Neuronal stem cell (in vitro differentiated cells): Measurements from ENCODE around the gene GREB1.

Experiments
- DNase-seq: peaks from one replicate; pipeline ENCODE4 v3.0.0-alpha.2; 2013; ENCODE audit warnings: low spot score
- H2AFZ ChIP-seq: one replicate; pipeline ENCODE4 v1.6.1; 2013; ENCODE audit warnings: mild to moderate bottlenecking, low read length, inconsistent platforms
- H2AK5ac ChIP-seq: 2 replicates; pipeline ENCODE4 v1.6.1; 2013; ENCODE audit warnings: low read depth, mild to moderate bottlenecking, inconsistent platforms, low read length, moderate library complexity, mixed read lengths
- H2BK120ac ChIP-seq: 2 replicates; pipeline ENCODE4 v1.6.1; 2013; ENCODE audit warnings: low read depth, mild to moderate bottlenecking, inconsistent platforms, low read length, moderate library complexity, mixed read lengths
- H2BK12ac ChIP-seq: one replicate; pipeline ENCODE4 v1.6.1; 2013; ENCODE audit warnings: low read length, inconsistent platforms
- H2BK15ac ChIP-seq: 2 replicates; pipeline ENCODE4 v1.6.1; 2013; ENCODE audit warnings: mild to moderate bottlenecking, low read length, inconsistent platforms, mixed read lengths
- H2BK5ac ChIP-seq: one replicate; pipeline ENCODE4 v1.6.1; 2013; ENCODE audit warnings: inconsistent platforms, mild to moderate bottlenecking, low read length, moderate library complexity
- H3K14ac ChIP-seq: one replicate; pipeline ENCODE4 v1.6.1; 2013; ENCODE audit warnings: low read length, inconsistent platforms
- H3K18ac ChIP-seq: 2 replicates; pipeline ENCODE4 v1.6.1; 2013; ENCODE audit warnings: low read length, inconsistent platforms
- H3K23ac ChIP-seq: 2 replicates; pipeline ENCODE4 v1.6.1; 2013; ENCODE audit warnings: low read depth, mild to moderate bottlenecking, mixed read lengths, low read length, inconsistent platforms; ENCODE audit not compliant: poor library complexity
- H3K27ac ChIP-seq: replicated peaks from 3 replicates; pipeline ENCODE4 v1.5.1; 2013; ENCODE audit warnings: low read length, inconsistent platforms
- H3K27me3 ChIP-seq, 3 experiments: 2 replicates each; pipeline ENCODE4 v1.6.1; 2013; ENCODE audit warnings: low read length in 3 of 3, mild to moderate bottlenecking in 2 of 3, inconsistent platforms in 1 of 3, low read depth in 1 of 3, mixed read lengths in 1 of 3, moderate library complexity in 1 of 3; ENCODE audit not compliant: control insufficient read depth in 3 of 3, insufficient read depth in 3 of 3
- H3K36me3 ChIP-seq, 2 donors: replicated peaks in 1 of 2; 2 replicates each; pipeline ENCODE4 v1.6.1; 2013; ENCODE audit warnings: low read length in 2 of 2; ENCODE audit not compliant: control insufficient read depth in 2 of 2, insufficient read depth in 2 of 2
- H3K4ac ChIP-seq: 2 replicates; pipeline ENCODE4 v1.6.1; 2013; ENCODE audit warnings: inconsistent platforms, mild to moderate bottlenecking, low read length, moderate library complexity
- H3K4me1 ChIP-seq, 2 donors: 1 replicate in 1 of 2; 2 replicates in 1 of 2; pipeline ENCODE4 v1.6.1; 2013; ENCODE audit warnings: low read length in 2 of 2, low read depth in 1 of 2; ENCODE audit not compliant: control insufficient read depth in 2 of 2, insufficient read depth in 1 of 2
- H3K4me2 ChIP-seq: one replicate; pipeline ENCODE4 v1.6.1; 2013; ENCODE audit warnings: mild to moderate bottlenecking, low read length, inconsistent platforms; ENCODE audit not compliant: insufficient read depth, poor library complexity, severe bottlenecking
- H3K4me3 ChIP-seq, 2 donors: 2 replicates each; pipeline ENCODE4 v1.5.1; 2013; ENCODE audit warnings: low read length in 2 of 2, mild to moderate bottlenecking in 2 of 2, inconsistent platforms in 1 of 2, moderate library complexity in 1 of 2
- H3K79me1 ChIP-seq: one replicate; pipeline ENCODE4 v1.6.1; 2013; ENCODE audit warnings: low read depth, mild to moderate bottlenecking, inconsistent platforms, low read length, moderate library complexity
- H3K9ac ChIP-seq: one replicate; pipeline ENCODE4 v1.6.1; 2013; ENCODE audit warnings: mild to moderate bottlenecking, low read depth, low read length, inconsistent platforms; ENCODE audit not compliant: poor library complexity
- H3K9me3 ChIP-seq, 2 donors: replicated peaks in 1 of 2; 2 replicates each; pipeline versions ENCODE3 to v1.6.1; 2013; ENCODE audit warnings: low read length in 2 of 2, mild to moderate bottlenecking in 2 of 2, inconsistent platforms in 1 of 2, low read depth in 1 of 2, mixed read lengths in 1 of 2, moderate library complexity in 1 of 2; ENCODE audit not compliant: control insufficient read depth in 2 of 2, insufficient read depth in 1 of 2
- H4K8ac ChIP-seq: one replicate; pipeline ENCODE4 v1.6.1; 2013; ENCODE audit warnings: low read depth, mild to moderate bottlenecking, inconsistent platforms, low read length, moderate library complexity
- H4K91ac ChIP-seq: one replicate; pipeline ENCODE4 v1.6.1; 2013; ENCODE audit warnings: low read length, low read depth, mild to moderate bottlenecking, inconsistent platforms; ENCODE audit not compliant: poor library complexity
- WGBS, 2 donors: extraction: QIAGEN DNeasy Blood & Tissue Kit; methylation state at CpG; one replicate each; pipeline ENCODE4 v1.1.7; 2013; ENCODE audit warnings: missing lambda C conversion rate in 2 of 2, mixed read lengths in 1 of 2; ENCODE audit not compliant: insufficient read length in 2 of 2, insufficient replicate concordance in 1 of 2; ENCODE audit errors: extremely low coverage in 2 of 2; 5-methylcytosine and 5-hydroxymethylcytosine counted together

GREB1 gene

DNA sequence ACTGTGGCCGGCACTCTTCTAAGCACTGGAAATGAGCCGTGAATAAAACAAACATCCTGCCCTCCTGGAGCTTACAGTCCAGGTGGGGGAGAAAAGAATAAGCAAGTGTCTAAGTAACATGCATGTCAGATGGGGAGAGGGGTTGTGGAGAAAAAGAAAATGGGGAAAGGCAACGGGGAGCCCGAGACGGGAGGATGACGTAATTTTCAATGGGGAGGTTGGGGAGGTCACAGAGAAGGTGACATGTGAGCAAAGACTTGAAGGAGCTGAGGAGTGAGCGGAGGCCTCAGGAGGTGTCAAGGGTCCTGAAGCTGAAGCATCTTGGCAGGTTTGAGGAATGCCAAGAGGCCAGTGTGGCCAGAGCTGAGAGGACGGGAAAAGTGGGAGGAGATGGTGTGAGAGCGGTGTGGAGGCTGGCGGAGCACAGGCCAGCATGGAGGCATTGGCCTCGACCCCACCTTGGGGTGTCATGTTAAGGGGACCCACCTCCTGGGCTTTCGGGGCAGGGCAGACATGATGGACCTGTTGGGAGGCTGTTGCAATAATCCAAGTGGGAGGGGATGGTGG is 151.1 kb downstream of the GREB1 start:
- H3K4ac ChIP-seq: no peak overlapping the region

GRCh38 chr2:11685906-11686470 is 152.1 kb downstream of the GREB1 start:
- H3K9ac ChIP-seq: no peak overlapping the region
- H3K4me3 ChIP-seq: no peak overlapping the region
- no peak overlapping the region for H3K14ac ChIP-seq
- no peak overlapping the region for H2BK15ac ChIP-seq
- no peaks in the 10 kb centered on the region for H3K9me3 ChIP-seq
- H3K23ac ChIP-seq: no peak overlapping the region
- no CpG with 5 or more reads among the region's 10 CpGs for WGBS, 2 donors
- H3K27me3 ChIP-seq: peaks cover 0 to 39% (median 0%) of the 10 kb centered on the region in 3 experiments
- H4K91ac ChIP-seq: no peak overlapping the region
- no peak overlapping the region for H3K4ac ChIP-seq
- H3K27ac ChIP-seq: no peak overlapping the region
- no peaks in the 10 kb centered on the region for H3K79me1 ChIP-seq
- no peaks in the 10 kb centered on the region for H3K36me3 ChIP-seq
- H3K4me1 ChIP-seq: peaks cover 3 to 5% of the 10 kb centered on the region in 2 donors
- H2BK12ac ChIP-seq: peak overlapping the region; percentile 23
- H3K4me2 ChIP-seq: no peak overlapping the region
- H3K18ac ChIP-seq: no peak overlapping the region
- no peak overlapping the region for H2BK120ac ChIP-seq
- H2BK5ac ChIP-seq: no peak overlapping the region
- H2AFZ ChIP-seq: no peak overlapping the region
- H2AK5ac ChIP-seq: no peak overlapping the region
- no peak for DNase-seq
- H4K8ac ChIP-seq: no peak overlapping the region

More for the DNA sequence above, 151.1 kb downstream of the GREB1 start:
- Histone ChIP-seq H2BK5ac (no peak overlapping the region), H3K9ac (no peak overlapping the region), H3K18ac (no peak overlapping the region), H3K4me3 (no peak overlapping the region), H3K9me3 (no peaks in the 10 kb centered on the region), H3K79me1 (no peaks in the 10 kb centered on the region), H2AFZ (no peak overlapping the region), H2BK15ac (no peak overlapping the region), H4K91ac (no peak overlapping the region), H3K4me1 (peaks cover 3 to 10% of the 10 kb centered on the region in 2 donors), H2AK5ac (peak overlapping the region; percentile 19), H3K27me3 (peaks cover 0 to 39% (median 0%) of the 10 kb centered on the region in 3 experiments), H3K4me2 (no peak overlapping the region), H3K14ac (no peak overlapping the region), H3K36me3 (no peaks in the 10 kb centered on the region), H4K8ac (no peak overlapping the region), H3K27ac (no peak overlapping the region), H2BK120ac (no peak overlapping the region), H3K23ac (no peak overlapping the region), H2BK12ac (no peak overlapping the region)
- WGBS, 2 donors: no CpG with 5 or more reads among the region's 12 CpGs
- DNase-seq: no peak

DNA sequence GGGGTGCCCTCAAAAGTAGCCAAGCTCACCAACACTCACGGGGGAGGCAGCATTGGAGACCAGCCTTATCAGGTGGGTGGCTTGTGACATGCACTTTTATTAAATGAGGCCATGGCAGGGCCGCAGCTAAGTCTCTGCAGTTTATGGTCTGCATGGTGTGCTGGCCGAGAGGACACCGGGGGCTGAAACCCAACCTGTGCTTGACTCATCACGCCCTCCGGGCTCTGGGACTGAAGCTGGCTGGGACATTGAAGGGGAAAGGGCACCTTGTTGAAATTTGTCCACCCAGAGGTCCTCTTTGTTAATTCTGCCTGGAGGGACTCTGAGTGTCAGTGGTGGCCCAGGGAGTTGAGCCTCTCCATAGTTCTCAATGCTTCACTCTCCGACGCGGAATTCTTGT is 153.9 kb downstream of the GREB1 start:
- Histone ChIP-seq H3K4ac (no peak overlapping the region), H2BK15ac (no peak overlapping the region), H2BK5ac (no peak overlapping the region), H3K4me3 (no peak overlapping the region), H3K27ac (no peak overlapping the region), H3K4me1 (peaks cover 0 to 5% of the 10 kb centered on the region in 2 donors), H3K18ac (no peak overlapping the region), H3K9ac (no peak overlapping the region), H2AFZ (peak overlapping the region; percentile 87), H3K4me2 (no peak overlapping the region), H3K27me3 (peaks cover 0 to 44% (median 0%) of the 10 kb centered on the region in 3 experiments), H2BK12ac (no peak overlapping the region), H2BK120ac (no peak overlapping the region), H3K36me3 (no peaks in the 10 kb centered on the region), H3K23ac (no peak overlapping the region), H3K79me1 (no peaks in the 10 kb centered on the region), H2AK5ac (no peak overlapping the region), H3K9me3 (no peaks in the 10 kb centered on the region), H4K91ac (no peak overlapping the region), H3K14ac (no peak overlapping the region), H4K8ac (no peak overlapping the region)
- no CpG with 5 or more reads among the region's 9 CpGs for WGBS, 2 donors
- DNase-seq: no peak

DNA sequence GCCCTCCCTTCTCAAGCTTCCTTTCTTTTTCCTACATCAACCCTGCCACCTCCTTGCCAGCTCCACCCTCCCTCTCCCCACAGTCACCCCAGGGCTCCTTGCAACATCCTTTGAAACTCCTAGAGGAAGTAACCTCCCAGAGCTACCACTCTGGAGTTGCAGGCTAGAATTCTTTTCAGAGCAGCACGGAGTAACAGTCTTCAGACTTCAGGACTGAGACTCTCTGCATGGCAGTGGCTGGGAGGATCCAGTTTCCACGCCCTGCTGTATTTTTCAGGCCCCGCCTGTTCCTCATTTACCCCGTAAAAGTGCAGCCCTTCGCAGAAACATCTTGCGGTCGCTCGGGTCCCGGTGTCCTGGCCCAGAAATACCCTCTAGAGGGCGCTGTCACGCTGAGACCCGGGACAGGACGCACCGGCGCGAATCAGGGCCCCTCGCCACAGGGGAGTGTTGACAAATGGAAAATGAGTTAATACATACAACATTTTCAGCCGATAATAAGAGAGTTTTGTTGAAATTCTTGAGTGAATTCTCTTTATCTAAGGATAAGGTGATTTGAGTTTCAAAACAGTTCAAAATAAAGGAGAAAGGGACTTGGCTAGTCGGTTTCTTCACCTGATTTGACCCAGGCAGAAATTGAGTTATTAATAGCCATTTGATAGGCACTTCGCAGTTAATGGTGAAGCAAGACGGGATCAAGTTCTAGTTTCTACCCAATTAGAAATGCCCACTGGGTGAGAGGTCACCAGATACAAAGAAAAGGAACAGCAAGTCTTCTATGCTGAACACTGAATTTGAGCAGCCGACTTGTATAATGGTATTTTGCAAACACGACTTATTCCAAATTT is 154.6 kb downstream of the GREB1 start:
- Histone ChIP-seq H3K14ac (no peak overlapping the region), H2AK5ac (no peak overlapping the region), H3K23ac (no peak overlapping the region), H2BK12ac (no peak overlapping the region), H3K4me3 (peak overlapping the region in 1 of 2 donors; percentile 20), H4K91ac (no peak overlapping the region), H3K27ac (no peak overlapping the region), H3K9me3 (no peaks in the 10 kb centered on the region), H3K4me2 (peak overlapping the region; percentile 49), H4K8ac (no peak overlapping the region), H3K4ac (no peak overlapping the region), H2BK5ac (no peak overlapping the region), H2AFZ (peak overlapping the region; percentile 87), H3K18ac (no peak overlapping the region), H2BK120ac (no peak overlapping the region), H3K27me3 (peaks cover 0 to 40% (median 0%) of the 10 kb centered on the region in 3 experiments), H3K36me3 (no peaks in the 10 kb centered on the region), H3K79me1 (no peaks in the 10 kb centered on the region), H3K9ac (no peak overlapping the region), H2BK15ac (no peak overlapping the region), H3K4me1 (peaks cover 0 to 5% of the 10 kb centered on the region in 2 donors)
- peak; percentile 69 for DNase-seq
- no CpG with 5 or more reads among the region's 23 CpGs for WGBS, 2 donors
